ENCODE results near the gene GALNT13. TPM values are rescaled to one million over a fixed set of nuclear protein-coding genes. Genes with fewer than 3 reads are reported as not detected.

GALNT13 gene
- total RNA-seq, 1 donor from 2014 or later = not detected

GRCh38 chr2:154048905-154049304 lies 177.2 kb downstream of the GALNT13 start:
- Mint-ChIP-seq H3K9me3 (peaks cover 4% of the 10 kb centered on the region), H3K27me3 (no peaks in the 10 kb centered on the region), H3K27ac (no peak overlapping the region), H3K4me1 (no peaks in the 10 kb centered on the region), H3K36me3 (ENCODE audit: low read depth) (no peaks in the 10 kb centered on the region), H3K4me3 (no peak overlapping the region)
- ChIA-PET POLR2A (no interaction called here), CTCF (no interaction called here)
- intact Hi-C loops (cut with micrococcal nuclease) = no loop called here
- no peak for ATAC-seq (ENCODE audit: low read depth)
- TF ChIP-seq CTCF (IDR thresholded peaks at IDR 0.05) = no peak
- no peak for DNase-seq

- no peak overlapping the region for H3K27ac Mint-ChIP-seq
- no peaks in the 10 kb centered on the region for H3K36me3 Mint-ChIP-seq (ENCODE audit: low read depth)
- H3K4me1 Mint-ChIP-seq = no peaks in the 10 kb centered on the region
- intact Hi-C loops (cut with micrococcal nuclease) = no loop called here
- H3K4me3 Mint-ChIP-seq = no peak overlapping the region
- ChIA-PET CTCF (no interaction called here), POLR2A (no interaction called here)
- no peaks in the 10 kb centered on the region for H3K27me3 Mint-ChIP-seq
- TF ChIP-seq CTCF (IDR thresholded peaks at IDR 0.05) = no peak
- ATAC-seq (ENCODE audit: low read depth) (no peak), DNase-seq (no peak)
- peaks cover 4% of the 10 kb centered on the region for H3K9me3 Mint-ChIP-seq
Measured at GRCh38 chr2:154049561-154049960, 177.8 kb downstream of the GALNT13 start.

GRCh38 chr2:154067124-154067523 lies 195.4 kb downstream of the GALNT13 start:
- no peak overlapping the region for H3K4me3 Mint-ChIP-seq
- intact Hi-C loops (cut with micrococcal nuclease) = no loop called here
- POLR2A ChIA-PET = no interaction called here
- H3K27ac Mint-ChIP-seq = no peak overlapping the region
- no peak for TF ChIP-seq CTCF (IDR thresholded peaks at IDR 0.05)
- H3K36me3 Mint-ChIP-seq (ENCODE audit: low read depth) = no peaks in the 10 kb centered on the region
- CTCF ChIA-PET = no interaction called here
- H3K4me1 Mint-ChIP-seq = no peaks in the 10 kb centered on the region
- DNase-seq (no peak), ATAC-seq (ENCODE audit: low read depth) (no peak)
- H3K9me3 Mint-ChIP-seq = peaks cover 10% of the 10 kb centered on the region
- H3K27me3 Mint-ChIP-seq = no peaks in the 10 kb centered on the region

- intact Hi-C loops (cut with micrococcal nuclease) = no loop called here
Measured at GRCh38 chr2:154078926-154079325, 207.2 kb downstream of the GALNT13 start.

GRCh38 chr2:154092571-154092970 lies 220.8 kb downstream of the GALNT13 start:
- ChIA-PET POLR2A (no interaction called here), CTCF (no interaction called here)
- H3K9me3 Mint-ChIP-seq = peaks cover 6% of the 10 kb centered on the region
- H3K27ac Mint-ChIP-seq = no peak overlapping the region
- H3K36me3 Mint-ChIP-seq (ENCODE audit: low read depth) = no peaks in the 10 kb centered on the region
- intact Hi-C loops (cut with micrococcal nuclease) = no loop called here
- no peak overlapping the region for H3K4me3 Mint-ChIP-seq
- no peak for TF ChIP-seq CTCF (IDR thresholded peaks at IDR 0.05)
- H3K27me3 Mint-ChIP-seq = no peaks in the 10 kb centered on the region
- ATAC-seq (ENCODE audit: low read depth) = no peak
- DNase-seq = no peak
- no peaks in the 10 kb centered on the region for H3K4me1 Mint-ChIP-seq

More at GRCh38 chr2:154078926-154079325, 207.2 kb downstream of the GALNT13 start:
- Mint-ChIP-seq H3K27ac (no peak overlapping the region), H3K4me1 (no peaks in the 10 kb centered on the region), H3K4me3 (no peak overlapping the region), H3K9me3 (peaks cover 3% of the 10 kb centered on the region), H3K27me3 (no peaks in the 10 kb centered on the region), H3K36me3 (ENCODE audit: low read depth) (no peaks in the 10 kb centered on the region)
- TF ChIP-seq CTCF (IDR thresholded peaks at IDR 0.05) = no peak
- ATAC-seq (ENCODE audit: low read depth) (no peak), DNase-seq (no peak)
- POLR2A ChIA-PET = no interaction called here
- CTCF ChIA-PET = no interaction called here

Measured in activated B cell treated with CpG ODN at 0.5 μM for 24 hours (primary cell).